IPS-18c (cell line): ENCODE data around the gene PIGN.

Experiments
- H3K4me3 ChIP-seq: 2 replicates; pipeline ENCODE4 v1.7.0; 2013; ENCODE audit warnings: low read depth, mild to moderate bottlenecking, low read length, moderate library complexity; ENCODE audit not compliant: insufficient read depth
- H3K9me3 ChIP-seq: one replicate; pipeline ENCODE4 v1.6.1; 2013; ENCODE audit warnings: mild to moderate bottlenecking, low read length, moderate library complexity; ENCODE audit not compliant: control insufficient read depth, insufficient read depth

PIGN gene

GRCh38 chr18:62009521-62009920, 177.3 kb downstream of the PIGN start:
- Histone ChIP-seq H3K9me3 (peaks cover 5% of the 10 kb centered on the region), H3K4me3 (no peak overlapping the region)

DNA sequence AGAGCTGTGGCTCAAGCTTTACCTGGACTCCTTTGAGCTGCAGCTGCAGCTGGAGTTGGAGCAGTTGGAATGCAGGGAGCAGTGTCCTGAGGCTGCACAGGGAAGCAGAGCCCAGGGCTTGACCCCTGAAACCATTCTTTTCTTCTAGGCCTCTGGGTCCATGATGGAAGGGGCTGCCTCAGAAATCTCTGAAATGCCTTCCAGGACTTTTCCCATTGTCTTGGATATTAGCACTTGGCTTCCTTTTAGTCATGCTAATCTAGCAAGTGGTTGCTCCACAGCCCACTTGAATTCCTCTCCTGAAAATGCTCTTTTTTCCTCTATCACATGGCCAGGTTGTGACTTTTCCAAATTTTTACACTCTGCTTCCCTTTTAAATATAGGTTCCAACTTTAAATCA, 185.5 kb downstream of the PIGN start:
- Histone ChIP-seq H3K9me3 (peaks cover 13% of the 10 kb centered on the region), H3K4me3 (no peak overlapping the region; the same call in 1 of the 2 replicates)

DNA sequence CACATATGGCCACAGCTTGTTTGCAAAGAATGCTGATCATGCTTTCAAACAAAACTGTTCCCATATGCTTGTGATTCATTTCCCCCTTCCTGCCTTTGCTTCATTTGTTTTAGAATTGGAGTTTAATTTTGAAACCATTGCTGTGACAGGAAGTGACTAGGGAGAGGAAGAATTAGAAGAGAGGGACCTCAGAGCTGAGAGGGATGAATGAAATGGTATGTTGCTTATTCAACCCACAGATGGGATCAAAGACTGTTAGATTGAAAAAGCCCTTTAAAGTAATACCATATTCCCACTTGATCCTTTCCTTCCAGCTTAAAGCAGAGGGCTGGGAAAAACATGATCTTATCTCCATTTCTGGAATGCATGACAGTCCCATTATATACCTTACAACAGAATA, 187.9 kb downstream of the PIGN start:
- H3K9me3 ChIP-seq = peaks cover 8% of the 10 kb centered on the region

DNA sequence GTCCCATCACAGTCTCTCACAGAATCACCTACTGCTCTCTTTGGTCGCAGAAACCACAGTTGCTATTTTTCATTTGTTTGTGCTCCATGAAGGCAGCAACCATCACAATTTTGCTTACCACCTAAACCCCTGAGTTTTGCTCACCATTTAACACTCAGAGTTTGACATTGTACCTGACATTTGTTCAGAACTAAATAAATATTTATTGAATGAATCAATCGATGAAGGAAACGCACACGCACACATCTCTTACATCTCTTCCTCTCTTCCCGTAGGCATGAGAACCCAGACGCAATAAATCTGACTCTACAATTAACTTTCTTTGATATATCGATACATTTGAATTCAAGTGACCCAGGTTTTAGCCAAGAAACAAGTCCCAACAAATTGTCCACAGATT, 188.5 kb downstream of the PIGN start:
- no peak overlapping the region for H3K4me3 ChIP-seq
- H3K9me3 ChIP-seq = peaks cover 8% of the 10 kb centered on the region

More for the DNA sequence above, 187.9 kb downstream of the PIGN start:
- H3K4me3 ChIP-seq = no peak overlapping the region

DNA sequence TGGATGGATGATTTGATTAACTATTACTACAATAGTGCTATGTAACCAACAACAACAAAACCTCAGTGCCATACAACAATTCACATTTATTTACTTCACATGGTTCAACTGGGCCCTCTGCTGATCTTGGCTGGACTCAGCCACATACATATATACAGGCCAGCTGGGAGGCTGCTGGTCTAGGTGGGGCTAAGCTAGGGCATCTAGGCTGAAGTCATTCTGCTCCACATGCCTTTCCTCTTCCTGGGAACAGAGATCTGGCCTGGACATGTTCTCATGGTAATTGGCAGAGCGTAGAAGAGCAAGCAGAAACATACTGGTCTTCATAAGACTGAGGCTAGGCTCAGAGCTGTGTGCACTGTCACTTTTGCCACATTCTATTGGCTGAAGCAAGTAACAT, 191.2 kb downstream of the PIGN start:
- Histone ChIP-seq H3K9me3 (peaks cover 3% of the 10 kb centered on the region), H3K4me3 (no peak overlapping the region)

GRCh38 chr18:61993831-61994230, 193.0 kb downstream of the PIGN start:
- Histone ChIP-seq H3K9me3 (no peaks in the 10 kb centered on the region), H3K4me3 (no peak overlapping the region)

DNA sequence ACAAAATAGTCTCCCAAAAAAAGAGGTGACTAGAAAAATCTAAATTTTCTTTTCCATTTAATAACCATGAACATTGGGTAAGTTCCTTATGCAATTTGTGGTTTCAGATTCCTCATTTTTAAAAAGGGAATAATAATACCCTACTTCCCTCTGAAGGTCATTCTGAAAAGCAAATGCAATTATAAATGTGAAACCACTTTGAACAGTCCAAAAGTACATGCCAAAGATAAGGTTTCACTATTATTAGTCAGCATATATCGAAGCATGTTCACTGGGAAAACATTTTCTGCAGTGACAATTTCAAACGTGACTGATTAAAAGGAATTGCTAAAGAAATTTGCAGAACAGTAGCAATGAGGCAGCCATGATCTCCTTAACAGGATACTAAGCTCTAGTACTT, 193.9 kb downstream of the PIGN start:
- Histone ChIP-seq H3K9me3 (no peaks in the 10 kb centered on the region), H3K4me3 (no peak overlapping the region)

DNA sequence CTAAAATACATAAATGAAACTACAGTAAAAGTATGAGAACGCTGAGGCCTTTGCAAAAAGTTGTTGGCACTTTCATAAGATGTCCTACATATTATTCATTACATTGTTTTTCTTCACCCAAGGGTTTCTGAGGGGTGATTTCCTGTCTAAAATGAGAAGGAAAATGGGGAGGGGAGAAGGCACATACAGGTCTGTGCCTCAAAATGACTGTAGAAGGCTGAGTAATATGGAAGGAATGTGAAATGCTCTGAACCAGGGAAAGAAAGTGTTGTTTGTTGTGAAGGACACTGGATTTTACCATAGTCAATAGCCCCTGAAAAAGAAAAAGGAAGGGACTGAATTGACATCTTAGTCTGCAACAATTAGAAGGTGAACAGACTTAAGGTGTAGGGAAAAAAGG, 194.6 kb downstream of the PIGN start:
- H3K9me3 ChIP-seq = no peaks in the 10 kb centered on the region
- H3K4me3 ChIP-seq = no peak overlapping the region

DNA sequence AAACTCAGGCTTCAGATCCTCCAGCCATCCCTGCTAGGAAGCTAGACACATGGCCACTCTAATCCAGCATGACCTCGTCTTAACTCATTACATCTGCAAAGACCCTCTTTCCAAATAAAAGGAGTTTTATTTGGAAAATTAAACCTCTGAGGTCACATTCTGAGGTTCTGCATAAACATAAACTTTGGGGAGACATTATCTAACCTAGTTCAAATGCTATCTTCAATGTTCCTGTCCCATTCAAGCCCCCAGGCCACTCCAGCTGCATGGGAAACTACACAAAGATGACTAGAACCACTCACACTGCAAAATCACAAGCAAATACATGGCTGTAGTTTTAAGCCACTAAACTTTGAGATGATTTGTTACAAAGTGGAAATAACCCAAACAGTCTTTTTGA, 195.0 kb downstream of the PIGN start:
- no peaks in the 10 kb centered on the region for H3K9me3 ChIP-seq
- no peak overlapping the region for H3K4me3 ChIP-seq

- no peak overlapping the region for H3K4me3 ChIP-seq
- H3K9me3 ChIP-seq = no peaks in the 10 kb centered on the region
Measured at GRCh38 chr18:61991201-61991600, 195.7 kb downstream of the PIGN start.
